PC-9 (cell line): ENCODE results near the gene KRT3. TPM values are rescaled to one million over a fixed set of nuclear protein-coding genes. Genes with fewer than 3 reads are reported as not detected.

Source experiments
- BruUV-seq: library from RNA; stranded (reverse); fragments of 400-500 nt; replicated peaks from 2 replicates; lab custom pipeline; 2021; lab: Mats Ljungman, UMichigan
- CTCF ChIA-PET: fragments of 300-600 bp; sonication (Branson Sonifier 250); formaldehyde crosslinking; loops from one replicate; lab custom pipeline; 2022; ENCODE audit warnings: antibody characterized with exemption; lab: Charles Lee
- POLR2A ChIA-PET: fragments of 300-600 bp; sonication (Branson Sonifier 250); formaldehyde crosslinking; loops from one replicate; lab custom pipeline; 2022; ENCODE audit warnings: antibody characterized with exemption; ENCODE audit not compliant: unreplicated experiment; lab: Charles Lee
- DNase-seq, 2 experiments: peaks; one replicate each; pipeline versions ENCODE4 v3.0.0 to v3.0.0-alpha.2; 2015 to 2022; ENCODE audit warnings: mixed read lengths in 1 of 2
- H2AFZ ChIP-seq: fragments of 200-600 bp; sonication (generic); 2 replicates; pipeline ENCODE4 v1.8.1; 2017; ENCODE audit warnings: antibody characterized with exemption
- H3F3A ChIP-seq: fragments of 200-600 bp; sonication (generic); 2 replicates; pipeline ENCODE4 v1.8.1; 2017; ENCODE audit warnings: antibody characterized with exemption, mild to moderate bottlenecking, low read depth; ENCODE audit not compliant: insufficient read depth
- H3K27ac ChIP-seq: fragments of 200-600 bp; sonication (generic); 2 replicates; pipeline ENCODE4 v1.6.1; 2016; ENCODE audit warnings: mixed run types
- H3K27me3 ChIP-seq: fragments of 200-600 bp; sonication (generic); 2 replicates; pipeline ENCODE4 v1.6.1; 2016; ENCODE audit warnings: low read depth, mixed run types; ENCODE audit not compliant: insufficient read depth
- H3K36me3 ChIP-seq: fragments of 200-600 bp; sonication (generic); 2 replicates; pipeline ENCODE4 v1.6.1; 2016; ENCODE audit warnings: low read depth, mixed run types
- H3K4me1 ChIP-seq: fragments of 200-600 bp; sonication (generic); replicated peaks from 2 replicates; pipeline ENCODE4 v1.6.1; 2016; ENCODE audit warnings: mixed run types; ENCODE audit not compliant: insufficient read depth
- H3K4me2 ChIP-seq: fragments of 200-600 bp; sonication (generic); 2 replicates; pipeline ENCODE4 v1.6.1; 2017; ENCODE audit warnings: mixed run types
- H3K4me3 ChIP-seq: fragments of 200-600 bp; sonication (generic); 2 replicates; pipeline ENCODE4 v1.6.1; 2016; ENCODE audit warnings: mixed run types
- H3K79me2 ChIP-seq: fragments of 200-600 bp; sonication (generic); 2 replicates; pipeline ENCODE4 v1.6.1; 2017; ENCODE audit warnings: low read depth, mixed run types
- H3K9me2 ChIP-seq: fragments of 200-600 bp; sonication (generic); 2 replicates; pipeline ENCODE4 v1.8.1; 2017; ENCODE audit warnings: mild to moderate bottlenecking; ENCODE audit not compliant: insufficient read depth
- H3K9me3 ChIP-seq: fragments of 200-600 bp; sonication (generic); 2 replicates; pipeline ENCODE4 v1.8.1; 2016; ENCODE audit warnings: low read depth; ENCODE audit not compliant: insufficient read depth
- H4K20me1 ChIP-seq: fragments of 200-600 bp; sonication (generic); 2 replicates; pipeline ENCODE4 v1.8.1; 2017; ENCODE audit not compliant: insufficient read depth
- CTCF ChIP-seq: fragments of 200-600 bp; sonication (generic); conservative IDR thresholded peaks from 2 replicates; pipeline ENCODE4 v1.6.1; 2017; ENCODE audit warnings: mixed run types, antibody characterized with exemption, mild to moderate bottlenecking, moderate library complexity
- EZH2 ChIP-seq: fragments of 200-600 bp; sonication (generic); IDR thresholded peaks from 2 replicates; pipeline ENCODE4 v1.8.0; 2017; ENCODE audit warnings: antibody characterized with exemption, low read depth
- intact Hi-C: fragments of 100-400 bp; cut with micrococcal nuclease; formaldehyde crosslinking; loops from one replicate; pipeline ENCODE4 v1.10.0; 2022; ENCODE audit not compliant: unreplicated experiment
- total RNA-seq: library from RNA; stranded (reverse); gene quantifications from 2 replicates; pipeline ENCODE4 v1.2.3, GENCODE V29; 2021

The KRT3 gene
- total RNA-seq, 1 experiment from 2014 or later, result 0.24 TPM

- no TSS peak for BruUV-seq
- Histone ChIP-seq H3K4me1 (0 out of 2 replicates have a peak, but pooled peaks cover 5% of the 10 kb centered on the region), H3K4me2 (no peak overlapping the region), H2AFZ (no peak overlapping the region), H3K79me2 (no peaks in the 10 kb centered on the region), H3K27me3 (no peaks in the 10 kb centered on the region), H3F3A (no peaks in the 10 kb centered on the region), H3K9me3 (no peaks in the 10 kb centered on the region; the same call in 1 of the 2 replicates), H4K20me1 (no peaks in the 10 kb centered on the region), H3K36me3 (no peaks in the 10 kb centered on the region), H3K27ac (no peak overlapping the region), H3K4me3 (no peak overlapping the region), H3K9me2 (no peaks in the 10 kb centered on the region)
- POLR2A ChIA-PET, result no interaction called here
- no peak for DNase-seq
- CTCF ChIA-PET, result interaction anchor here (0.6 kb wide), 1 partner anchor 92 kb away, joined by 5 read pairs; no protein-coding TSS in a partner anchor
- TF ChIP-seq CTCF (no peak), EZH2 (no peak)
- intact Hi-C loops, result no loop called here
These were observed 23.1 kb downstream of the KRT3 start for GRCh38 chr12:52772772-52773171.

DNA sequence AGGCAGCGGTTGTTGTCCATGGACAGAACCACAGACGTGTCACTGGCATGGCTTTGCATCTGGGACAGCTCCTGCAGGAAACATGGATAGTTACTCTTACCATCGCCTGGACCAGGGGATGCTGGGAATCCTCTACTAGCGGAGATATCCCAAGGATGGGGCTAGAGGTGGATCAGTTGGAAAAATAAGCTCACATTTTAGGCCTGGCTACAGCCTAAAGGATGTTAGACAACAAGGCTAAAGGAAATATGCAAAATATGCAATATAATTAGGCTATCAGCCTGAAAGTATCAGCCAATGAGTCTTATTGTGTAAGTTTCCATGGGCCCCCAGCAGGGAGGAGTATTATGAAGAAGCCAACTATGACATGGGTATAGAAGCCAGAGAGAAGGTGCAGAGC, 23.7 kb downstream of the KRT3 start:
- Histone ChIP-seq H3K4me2 (no peak overlapping the region), H3K4me1 (0 out of 2 replicates have a peak, but pooled peaks cover 5% of the 10 kb centered on the region), H3K36me3 (no peaks in the 10 kb centered on the region), H2AFZ (no peak overlapping the region), H3K27me3 (no peaks in the 10 kb centered on the region), H3K27ac (no peak overlapping the region), H3K9me3 (no peaks in the 10 kb centered on the region; the same call in 1 of the 2 replicates), H3K4me3 (no peak overlapping the region), H4K20me1 (no peaks in the 10 kb centered on the region), H3K79me2 (no peaks in the 10 kb centered on the region), H3F3A (no peaks in the 10 kb centered on the region), H3K9me2 (no peaks in the 10 kb centered on the region)
- CTCF ChIA-PET, result no interaction called here
- BruUV-seq, result no TSS peak
- TF ChIP-seq CTCF, result no peak
- no peak for TF ChIP-seq EZH2
- intact Hi-C loops, result no loop called here
- POLR2A ChIA-PET, result no interaction called here
- no peak for DNase-seq

DNA sequence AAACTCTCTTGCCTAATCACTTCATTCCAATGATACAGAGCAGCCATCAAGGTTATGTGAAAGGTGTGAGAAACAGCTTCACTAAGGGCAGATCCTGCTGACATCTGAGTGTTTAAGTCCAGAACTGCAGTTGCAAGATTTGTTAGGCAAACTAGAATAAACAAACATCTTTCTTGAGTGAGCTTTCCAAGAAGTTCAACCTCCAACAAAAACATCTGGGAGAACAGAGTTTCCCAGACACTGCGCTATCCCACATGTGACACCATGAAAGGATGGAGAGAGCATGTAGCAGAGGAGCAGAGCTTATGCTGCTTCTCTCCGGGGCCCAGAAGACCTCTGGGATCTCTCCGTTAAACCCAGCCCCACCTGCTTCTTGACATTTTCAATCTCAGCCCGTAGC, 24.4 kb downstream of the KRT3 start:
- POLR2A ChIA-PET, result no interaction called here

More for the DNA sequence above, 24.4 kb downstream of the KRT3 start:
- intact Hi-C loops, result no loop called here
- Histone ChIP-seq H3K27ac (no peak overlapping the region), H3K4me1 (0 out of 2 replicates have a peak, but pooled peaks cover 5% of the 10 kb centered on the region), H3K36me3 (no peaks in the 10 kb centered on the region), H3F3A (no peaks in the 10 kb centered on the region), H3K4me3 (no peak overlapping the region), H3K4me2 (no peak overlapping the region), H4K20me1 (no peaks in the 10 kb centered on the region), H3K9me3 (no peaks in the 10 kb centered on the region; the same call in 1 of the 2 replicates), H2AFZ (no peak overlapping the region), H3K9me2 (no peaks in the 10 kb centered on the region), H3K27me3 (no peaks in the 10 kb centered on the region), H3K79me2 (no peaks in the 10 kb centered on the region)
- BruUV-seq, result no TSS peak
- no peak for TF ChIP-seq CTCF
- no peak for TF ChIP-seq EZH2
- DNase-seq, result no peak
- CTCF ChIA-PET, result no interaction called here
